GM19035 (cell line): Measurements from ENCODE around the gene MPG.
"Not testable (repeated sequence)": the region's sequence is repeated elsewhere in the genome, so short reads cannot be mapped to it uniquely, and the experiment has no call there.

Experiments used
- ATAC-seq: cut with Tn5 transposase; IDR thresholded peaks from one replicate; pipeline ENCODE4 v1.9.1; 2021; ENCODE audit not compliant: unreplicated experiment

The MPG gene

DNA sequence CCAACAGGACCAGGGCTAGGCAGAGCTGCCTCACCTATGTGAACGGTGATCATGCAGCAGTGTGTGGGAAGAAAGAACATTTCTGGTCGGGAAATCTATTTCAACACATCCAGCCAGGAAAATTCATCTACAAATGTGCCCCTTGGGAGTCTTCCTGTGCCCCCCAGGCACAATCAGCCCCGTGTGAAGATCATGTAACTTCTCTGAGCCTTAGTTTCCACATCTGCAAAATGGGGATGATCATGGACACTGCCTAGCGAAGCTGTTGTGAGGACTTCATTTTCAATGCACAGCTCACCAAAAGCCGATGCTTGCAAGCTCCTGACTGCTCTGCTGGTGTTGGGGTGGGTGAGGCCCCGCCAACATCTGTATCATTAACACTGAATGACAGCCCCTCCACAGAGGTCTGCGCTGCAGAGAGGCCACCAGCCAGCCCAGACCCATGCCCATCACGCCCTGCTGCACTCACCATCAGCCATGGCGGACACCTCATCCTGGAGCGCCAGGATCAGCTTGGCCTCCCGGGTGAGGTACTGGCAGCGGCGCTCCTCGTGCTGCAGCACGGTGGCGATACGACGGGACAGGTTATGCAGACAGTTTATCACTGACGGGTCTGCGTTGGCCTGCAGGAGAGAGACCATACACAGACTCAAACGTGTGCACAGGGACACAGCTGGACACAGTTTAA, 34.3 kb downstream of the MPG start:
- ATAC-seq = no peak

DNA sequence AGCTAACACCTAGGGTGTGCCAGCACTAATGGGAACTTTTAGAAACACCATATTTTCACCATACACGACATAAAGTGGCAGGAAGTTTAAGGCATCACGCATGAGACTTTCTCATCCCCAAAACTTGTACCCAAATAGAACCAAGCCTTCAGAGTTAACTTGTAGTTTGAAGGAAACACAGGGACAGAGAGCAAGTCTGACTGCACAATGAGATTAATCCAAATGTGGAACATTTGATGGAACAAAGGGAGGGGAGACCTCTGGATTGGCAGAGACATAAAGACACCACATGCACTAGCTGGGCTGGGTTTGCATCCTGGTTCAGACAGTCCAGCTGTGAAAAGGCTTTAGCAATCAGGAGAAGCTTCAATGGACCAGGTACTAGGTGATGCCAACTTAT, 36.3 kb downstream of the MPG start:
- no peak for ATAC-seq

DNA sequence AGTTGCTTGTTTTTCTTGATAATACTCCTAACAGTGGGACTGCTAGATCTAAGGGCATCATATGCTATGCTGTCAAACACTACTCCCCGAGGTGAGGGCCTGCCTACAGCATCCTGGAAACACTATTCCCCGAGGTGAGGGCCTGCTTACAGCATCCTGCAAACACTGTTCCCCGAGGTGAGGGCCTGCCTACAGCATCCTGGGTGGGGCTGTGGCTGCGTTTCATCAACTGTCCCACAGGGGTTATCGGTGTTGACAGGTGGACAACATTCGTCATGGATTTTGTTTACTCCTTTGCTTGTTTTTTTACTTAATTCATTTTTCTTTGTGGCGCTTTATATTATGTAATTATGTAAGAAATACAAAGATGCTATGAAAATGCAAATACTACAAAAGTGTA, 38.0 kb downstream of the MPG start:
- ATAC-seq = no peak

GRCh38 chr16:117379-118365, 39.6 kb downstream of the MPG start:
- ATAC-seq = no peak

DNA sequence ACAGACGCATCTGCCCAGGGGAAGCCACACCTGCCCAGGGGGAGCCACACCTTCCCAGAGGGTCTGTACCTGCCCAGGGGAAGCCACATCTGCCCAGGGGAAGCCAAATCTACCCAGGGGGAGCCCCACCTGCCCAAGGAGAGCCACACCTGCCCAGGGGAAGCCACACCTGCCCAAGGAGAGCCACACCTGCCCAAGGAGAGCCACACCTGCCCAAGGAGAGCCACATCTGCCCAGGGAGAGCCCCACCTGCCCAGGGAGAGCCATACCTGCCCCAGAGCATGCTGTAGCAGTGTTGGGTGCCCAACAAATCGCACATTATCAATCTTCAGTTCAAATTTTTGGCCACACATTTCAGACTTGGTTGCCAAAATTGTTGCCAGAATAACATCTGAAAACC, 40.8 kb downstream of the MPG start:
- no peak for ATAC-seq

DNA sequence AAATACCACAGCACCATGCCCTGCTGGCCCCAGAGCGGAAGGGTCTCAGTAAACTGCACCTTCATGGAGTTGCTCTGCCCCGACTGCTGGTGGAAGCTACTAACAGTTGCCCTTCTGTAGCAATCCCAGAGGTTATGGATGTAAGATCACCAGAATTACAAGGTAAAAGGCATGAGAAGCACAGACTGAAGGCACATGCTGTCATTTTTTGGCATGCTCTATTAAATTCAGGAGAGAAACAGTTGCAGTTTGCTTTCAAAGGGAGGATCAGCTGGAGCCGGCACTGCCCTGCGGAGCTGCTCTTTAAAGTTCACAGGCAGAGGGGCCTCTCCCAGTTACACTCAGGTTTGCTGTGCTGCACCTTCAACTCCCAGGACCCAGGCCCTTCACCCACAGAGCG, 41.3 kb downstream of the MPG start:
- ATAC-seq = no peak

DNA sequence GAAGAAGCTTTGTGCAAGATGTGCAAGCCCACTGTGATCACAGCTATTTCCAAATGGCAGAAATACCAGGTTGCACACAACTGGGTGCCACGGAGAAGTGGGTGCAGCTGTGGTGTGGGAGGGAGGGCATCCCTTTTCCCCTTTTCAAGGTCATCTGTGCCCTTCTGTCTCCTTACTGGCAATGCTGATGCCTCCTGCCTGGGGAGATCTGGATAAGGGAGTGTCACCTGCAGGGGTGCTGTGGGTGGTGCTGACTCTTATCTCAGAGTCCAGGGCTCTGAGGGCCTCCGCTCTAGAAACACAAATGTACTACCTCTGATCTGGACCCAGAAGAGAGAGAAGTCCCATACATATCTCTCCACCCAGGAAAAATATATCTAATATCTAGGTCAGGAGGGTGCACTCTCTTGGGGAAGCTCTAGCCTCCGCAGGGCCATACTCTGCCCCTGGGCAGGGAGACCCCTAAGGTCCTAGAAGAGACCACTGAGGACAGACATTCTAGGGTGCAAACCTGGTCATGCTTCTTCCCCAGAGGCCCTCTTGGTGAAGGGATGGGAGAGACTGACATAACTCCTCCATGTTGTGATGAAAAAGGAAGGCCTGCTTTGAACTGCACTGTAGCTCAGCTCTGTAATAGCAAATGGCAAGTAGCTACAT, 41.9 kb downstream of the MPG start:
- ATAC-seq = no peak

DNA sequence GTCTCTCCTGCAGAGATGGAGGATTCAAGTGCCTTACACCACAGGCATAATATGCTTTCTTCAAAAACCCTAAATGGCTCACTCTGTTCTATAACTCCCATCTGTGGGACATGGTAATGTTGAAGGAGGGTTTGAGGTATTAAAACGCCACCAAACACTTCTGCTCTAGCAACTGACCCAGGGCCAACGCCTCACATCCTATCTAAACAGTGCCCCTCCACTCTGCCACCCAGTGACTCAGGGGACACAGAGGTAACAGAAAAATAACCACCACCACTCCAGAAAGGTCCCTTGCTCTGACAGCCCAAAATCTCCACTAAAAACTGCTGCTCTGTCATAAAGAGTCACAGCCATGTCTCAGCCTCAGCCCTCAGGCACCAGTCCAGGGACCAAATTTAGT, 42.7 kb downstream of the MPG start:
- ATAC-seq = no peak

DNA sequence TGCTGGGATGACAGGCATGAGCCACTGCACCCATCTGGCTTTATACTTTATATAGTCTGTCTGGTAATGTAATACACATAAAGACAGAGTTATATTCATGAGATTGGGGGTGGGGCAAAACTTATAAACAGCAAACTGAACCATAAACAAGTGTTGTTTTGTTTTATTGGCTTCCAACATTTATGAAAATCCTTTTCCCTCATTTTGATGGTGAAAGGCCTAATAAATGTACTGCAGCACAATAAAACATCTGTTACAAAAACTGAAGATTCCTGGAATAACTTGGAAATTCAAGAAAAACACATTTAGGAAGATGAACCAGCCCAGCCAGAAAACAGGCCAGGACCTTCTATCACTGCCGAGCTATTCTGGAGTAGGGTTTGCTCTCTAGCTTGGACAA, 44.3 kb downstream of the MPG start:
- ATAC-seq = no peak

DNA sequence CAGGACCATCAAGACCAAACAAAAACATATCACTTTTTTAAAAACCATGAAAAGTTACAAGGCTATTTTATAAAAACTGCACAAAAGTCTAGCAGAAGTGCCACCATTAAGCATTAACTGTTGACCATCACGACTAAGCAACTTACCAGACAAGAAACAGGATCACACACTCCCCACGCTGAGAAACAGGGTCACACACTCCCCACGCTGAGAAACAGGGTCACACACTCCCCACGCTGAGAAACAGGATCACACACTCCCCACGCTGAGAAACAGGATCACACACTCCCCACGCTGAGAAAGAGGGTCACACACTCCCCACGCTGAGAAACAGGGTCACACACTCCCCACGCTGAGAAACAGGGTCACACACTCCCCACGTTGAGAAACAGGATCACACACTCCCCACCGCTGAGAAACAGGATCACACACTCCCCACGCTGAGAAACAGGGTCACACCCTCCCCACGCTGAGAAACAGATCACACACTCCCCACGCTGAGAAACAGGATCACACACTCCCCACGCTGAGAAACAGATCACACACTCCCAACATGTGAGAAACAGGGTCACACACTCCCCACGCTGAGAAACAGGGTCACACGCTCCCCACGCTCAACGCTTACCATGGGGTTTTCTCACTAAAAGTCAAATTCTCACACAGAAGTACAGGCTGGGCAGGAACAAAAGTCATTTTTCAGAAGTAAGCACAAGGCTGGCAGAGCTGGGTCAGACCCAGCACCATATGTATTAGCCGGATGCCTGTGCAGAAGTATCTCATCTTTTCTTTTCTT, 45.7 kb downstream of the MPG start:
- not testable (repeated sequence) for ATAC-seq

- ATAC-seq = no peak
These were observed 47.0 kb downstream of the MPG start for GRCh38 chr16:125011-125410.

GRCh38 chr16:129075-129474, 51.0 kb downstream of the MPG start:
- ATAC-seq = no peak

DNA sequence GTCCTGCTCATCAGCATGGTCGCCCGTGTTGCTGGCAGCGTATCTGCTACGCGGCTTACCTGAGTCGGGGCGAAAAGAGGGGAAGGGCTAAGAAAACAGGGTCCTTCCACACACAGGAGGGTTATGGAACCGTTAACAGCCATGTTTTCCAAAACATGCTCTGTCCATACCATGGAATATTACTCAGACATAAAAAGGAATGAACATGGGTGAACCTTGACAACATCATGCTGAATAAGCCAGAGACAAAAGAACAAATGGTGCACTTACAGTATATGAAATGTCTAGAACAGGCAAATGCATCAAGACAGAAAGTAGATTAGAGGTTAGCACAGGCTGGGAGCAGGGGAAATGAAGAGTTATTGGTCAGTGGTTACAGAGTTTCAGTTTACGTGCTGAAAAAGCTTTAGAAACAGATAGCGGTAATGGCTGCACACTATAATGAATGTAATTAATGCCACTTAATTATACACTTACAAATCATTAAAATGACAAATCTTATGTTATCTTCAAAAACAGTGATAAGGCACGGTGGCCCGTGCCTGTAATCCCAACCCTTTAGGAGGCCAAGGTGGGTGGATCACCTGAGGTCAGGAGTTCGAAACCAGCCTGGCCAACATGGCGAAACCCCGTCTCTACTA, 52.6 kb downstream of the MPG start:
- ATAC-seq = no peak

GRCh38 chr16:132120-132519, 54.1 kb downstream of the MPG start:
- ATAC-seq = no peak

DNA sequence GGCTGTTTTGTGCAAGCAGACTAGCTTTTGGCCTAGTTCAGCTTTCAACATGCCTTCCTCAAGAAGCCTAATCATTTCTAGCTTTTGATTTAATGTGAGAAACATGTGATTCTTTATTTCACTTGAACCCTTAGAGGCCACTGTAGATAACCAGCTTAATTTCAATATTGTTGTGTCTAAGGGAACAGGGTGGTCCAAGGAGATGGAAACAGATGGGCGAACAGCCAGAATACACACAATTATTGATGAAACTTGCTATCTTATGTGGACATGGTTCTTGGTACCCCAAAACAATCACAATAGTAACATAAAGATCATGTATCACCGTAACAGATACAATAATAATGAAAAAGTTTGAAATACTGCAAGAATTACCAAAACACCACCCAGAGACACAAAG, 55.7 kb downstream of the MPG start:
- ATAC-seq = no peak
